Prostate gland (tissue), 2 donors: Measurements from ENCODE around the gene ABCB1.

Experiments used
- CTCF ChIP-seq, 4 experiments: fragments of 200-600 bp in 2 of 4; fragments of 450-650 bp in 2 of 4; sonication (generic) in 2 of 4; IDR thresholded peaks; 1 replicate in 3 of 4; 2 replicates in 1 of 4; pipeline ENCODE4 v1.5.1; 2016 to 2019; ENCODE audit warnings: antibody characterized with exemption in 4 of 4, mild to moderate bottlenecking in 2 of 4, moderate library complexity in 2 of 4
- POLR2A ChIP-seq: fragments of 450-650 bp; IDR thresholded peaks from one replicate; pipeline ENCODE4 v1.6.1; 2016; ENCODE audit warnings: antibody characterized with exemption, mild to moderate bottlenecking
- POLR2AphosphoS5 ChIP-seq: sonication (generic); formaldehyde crosslinking; IDR thresholded peaks from one replicate; pipeline ENCODE4 v1.6.1; 2017; ENCODE audit warnings: antibody characterized with exemption

GRCh38 chr7:87505122-87505521, 95.6 kb downstream of the ABCB1 start:
- TF ChIP-seq CTCF (IDR thresholded peaks at IDR 0.05) (no peak), POLR2A (no peak), POLR2AphosphoS5 (no peak)
